Cerebellar nuclear complex (tissue), 1 donor: ENCODE results near the gene WDR90.
A peak's percentile ranks its signal among the peaks of the same experiment; 100 is the strongest.

ENCODE experiments used
- DNase-seq, 2 experiments: peaks; one replicate each; lab custom pipeline; 2025; lab: John Stamatoyannopoulos, UW

WDR90 gene

DNA sequence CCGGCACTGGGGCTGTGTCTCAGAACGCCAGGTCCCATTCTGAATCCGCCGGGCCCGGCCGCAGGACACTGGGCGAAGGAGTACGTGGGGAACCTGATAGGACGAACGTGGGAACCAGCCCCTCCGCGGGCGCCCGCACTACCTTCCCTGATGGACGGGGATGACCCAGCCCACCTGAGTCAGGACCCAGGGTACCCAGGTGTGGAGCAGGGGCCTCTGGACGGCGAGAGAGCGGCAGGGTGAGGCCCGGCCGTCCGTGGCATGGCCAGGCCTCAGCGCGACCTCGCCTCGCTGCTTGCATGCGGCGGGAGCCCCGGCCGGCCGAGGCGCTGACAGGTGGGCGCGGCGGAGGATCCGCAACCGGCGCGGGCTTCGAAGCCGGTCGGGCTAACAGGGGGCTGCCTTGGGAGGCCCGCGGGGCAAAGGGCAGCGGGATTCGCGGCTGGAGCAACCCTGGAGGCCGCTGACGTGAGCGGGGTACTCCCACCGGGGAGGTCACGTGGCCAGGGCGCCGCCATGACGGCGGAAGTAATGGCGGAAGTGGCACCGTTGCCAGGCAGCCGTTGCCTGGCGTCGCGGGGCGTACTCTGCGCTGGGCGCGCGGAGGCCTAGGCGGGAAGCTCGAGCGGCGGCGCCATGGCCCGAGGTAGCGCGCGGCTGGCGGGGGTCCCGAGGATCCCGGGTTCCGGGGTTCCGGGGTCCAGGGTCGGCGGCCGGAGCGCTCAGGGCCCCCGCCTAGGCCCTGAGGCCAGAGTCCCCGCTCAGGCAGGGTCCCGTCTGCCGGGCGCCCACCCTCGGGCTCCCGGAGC, at the start of gene WDR90:
Gene WDR90 (plus strand): TSS at position 585 of the 809 bp plus-strand sequence. CDS start 52 bp downstream, at position 637.
- peak in 1 of 2 experiments; percentile 53 for DNase-seq

DNA sequence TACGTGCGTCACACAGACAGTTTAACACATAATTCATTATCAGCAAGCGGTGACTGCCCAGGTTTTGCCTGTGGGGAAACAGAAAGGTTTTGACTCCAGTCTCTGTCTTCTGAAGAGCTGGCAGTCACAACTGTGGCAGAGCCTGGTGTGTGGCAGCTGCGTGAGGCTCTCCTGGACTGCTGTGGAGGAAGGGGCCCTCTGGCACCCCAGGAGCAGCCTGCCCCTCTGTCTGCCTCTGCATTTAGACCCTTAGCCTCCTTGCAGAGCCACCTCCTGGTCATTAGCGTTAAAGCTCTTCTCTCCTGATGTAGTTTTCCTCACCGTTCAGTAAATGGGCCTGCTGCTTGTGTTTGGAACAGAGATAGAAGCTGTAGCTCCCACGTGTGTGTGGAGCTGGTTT, 48.4 kb upstream of the WDR90 start:
- no peak for DNase-seq

DNA sequence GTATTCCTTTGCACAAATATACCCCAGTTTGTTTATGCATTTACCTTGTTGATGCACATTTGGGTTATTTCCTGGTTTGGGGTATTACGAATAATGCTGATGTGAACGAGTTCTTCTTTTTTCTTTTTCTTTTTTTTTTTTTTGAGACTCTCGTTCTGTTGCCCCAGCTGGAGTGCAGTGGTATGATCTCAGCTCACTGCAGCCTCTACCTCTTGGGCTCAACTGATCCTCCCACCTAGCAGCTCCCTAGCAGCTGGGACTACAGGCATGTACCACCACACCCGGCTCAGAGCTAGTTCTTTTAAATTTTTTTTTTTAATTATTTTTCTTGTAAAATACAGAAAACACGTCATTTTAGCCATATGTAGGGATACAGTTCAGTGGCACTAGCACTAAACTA, 45.2 kb upstream of the WDR90 start:
- DNase-seq = no peak

DNA sequence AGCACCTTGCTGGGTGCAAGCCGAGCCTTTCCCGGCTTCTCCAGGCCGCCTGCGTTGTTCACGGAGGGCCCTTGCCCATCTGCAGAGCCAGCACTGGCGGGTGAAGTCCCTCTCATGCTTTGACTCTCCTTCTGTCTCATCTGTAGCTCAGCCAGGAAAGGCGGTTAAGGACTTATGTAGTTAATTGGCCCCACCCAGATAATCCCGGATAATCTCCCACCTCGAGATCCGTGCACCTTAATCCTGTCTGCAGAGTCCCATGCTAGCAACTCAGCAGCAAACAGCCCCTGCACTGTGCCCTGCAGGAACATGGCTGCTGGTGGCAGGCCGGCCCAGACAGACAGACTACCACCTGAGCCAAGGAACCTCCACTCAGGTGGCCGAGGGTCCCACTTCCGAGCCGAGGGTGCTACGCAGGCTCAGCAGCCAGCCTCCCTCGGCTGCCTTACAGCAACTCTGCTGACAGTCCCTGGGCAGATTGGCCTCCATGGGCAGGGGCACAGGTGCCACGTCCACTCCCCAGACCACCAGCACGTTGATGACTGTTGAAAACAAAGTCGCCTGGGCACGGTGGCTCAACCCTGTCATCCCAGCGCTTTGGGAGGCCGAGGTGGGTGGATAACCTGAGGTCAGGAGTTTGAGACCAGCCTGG, 42.4 kb upstream of the WDR90 start:
- no peak for DNase-seq

DNA sequence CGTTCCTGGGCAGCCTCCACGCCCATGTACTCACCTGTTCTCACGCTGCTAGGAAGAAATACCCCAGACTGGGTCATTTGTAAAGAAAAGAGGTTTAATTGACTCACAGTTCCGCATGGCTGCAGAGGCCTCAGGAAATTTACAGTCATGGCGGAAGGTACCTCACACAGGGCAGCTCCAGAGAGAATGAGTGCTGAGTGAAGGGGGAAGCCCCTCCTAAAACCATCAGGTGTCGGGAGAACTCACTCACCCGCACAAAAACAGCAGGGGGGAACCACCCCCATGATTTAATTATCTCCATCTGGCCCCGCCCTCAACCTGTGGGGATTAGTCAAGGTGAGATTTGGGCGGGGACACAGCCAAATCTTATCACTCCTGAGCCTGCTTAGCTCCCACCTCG, 41.1 kb upstream of the WDR90 start:
- DNase-seq = no peak

DNA sequence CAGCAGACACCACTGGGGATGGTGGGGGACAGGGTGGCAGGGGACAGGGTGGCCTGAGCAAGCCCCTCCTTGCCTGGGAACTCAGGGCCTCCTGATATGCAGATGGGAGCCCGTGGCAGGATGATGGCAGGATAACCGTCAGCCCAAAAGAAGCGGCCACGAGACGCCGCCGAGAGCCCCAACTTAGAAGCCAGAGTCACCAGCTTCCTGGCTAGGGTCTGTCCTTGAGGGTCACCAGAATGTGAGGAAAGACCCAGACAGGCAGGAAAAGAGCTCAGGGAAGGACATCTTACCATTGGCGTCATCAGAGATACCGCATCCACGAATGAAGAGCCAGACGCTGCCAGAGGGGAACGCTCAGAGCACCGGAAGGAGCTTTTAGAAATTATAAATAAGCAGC, 39.8 kb upstream of the WDR90 start:
- DNase-seq = no peak

DNA sequence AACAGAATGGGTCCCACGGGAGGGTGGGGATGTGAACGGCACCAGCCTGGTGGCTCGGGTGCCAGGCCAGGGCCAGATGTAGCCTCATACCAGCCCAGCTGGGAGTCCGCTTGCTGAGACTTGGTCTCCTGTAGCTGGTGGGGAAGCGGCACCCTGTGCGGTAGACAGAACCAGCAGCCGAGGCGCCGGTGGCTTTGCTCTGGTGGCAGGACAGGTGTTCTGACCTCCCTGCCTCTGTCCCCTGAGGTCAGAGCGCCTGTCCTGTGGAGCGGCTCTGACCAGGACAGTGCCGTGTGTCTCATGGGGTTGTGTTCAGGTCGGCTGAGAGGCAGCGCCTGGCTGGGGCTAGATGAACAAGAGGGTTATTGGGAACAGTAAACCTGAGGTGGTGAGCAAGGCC, 39.2 kb upstream of the WDR90 start:
- DNase-seq = no peak

DNA sequence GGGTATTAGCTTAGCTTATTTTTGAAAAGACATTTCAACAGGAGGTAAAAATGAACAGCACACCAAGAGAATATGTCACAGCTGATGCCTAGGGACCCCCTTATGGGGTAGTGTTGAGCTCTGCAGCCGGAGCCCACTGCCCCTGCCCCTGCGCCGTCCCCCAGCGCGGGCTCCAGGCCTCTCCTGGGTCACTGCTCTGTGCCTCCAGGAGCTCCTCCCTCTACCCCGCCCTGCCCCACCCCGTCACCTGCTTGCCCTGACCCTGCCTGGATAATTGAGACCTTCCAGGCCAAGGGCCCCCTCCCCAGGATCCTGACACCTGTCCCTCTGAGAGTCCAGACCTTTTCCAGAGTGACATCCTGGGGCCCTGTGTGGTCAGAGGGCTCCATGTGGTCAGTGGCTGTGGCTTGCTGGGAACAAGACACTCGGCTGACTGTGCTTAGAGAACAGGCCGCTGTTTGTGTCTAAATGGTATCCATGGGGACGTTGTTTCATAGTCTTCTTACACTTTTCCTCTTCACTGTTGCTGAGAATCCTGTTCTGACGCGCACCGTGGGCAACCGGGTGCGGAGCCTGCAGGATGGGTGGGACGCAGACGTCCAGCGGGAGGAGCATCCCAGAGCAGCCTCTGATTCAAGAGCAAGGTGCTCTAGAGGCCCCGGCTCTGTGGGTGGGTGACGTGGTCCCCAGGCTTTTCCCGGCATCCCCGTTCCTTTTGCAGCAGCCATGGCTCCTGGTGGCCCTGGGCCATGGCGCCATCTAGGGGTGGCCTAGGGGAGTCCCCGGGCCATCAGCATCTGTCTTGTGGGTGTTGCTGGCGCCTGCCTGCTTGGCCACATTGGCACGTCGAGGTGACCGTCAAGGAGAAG, 38.4 kb upstream of the WDR90 start:
- DNase-seq = no peak

DNA sequence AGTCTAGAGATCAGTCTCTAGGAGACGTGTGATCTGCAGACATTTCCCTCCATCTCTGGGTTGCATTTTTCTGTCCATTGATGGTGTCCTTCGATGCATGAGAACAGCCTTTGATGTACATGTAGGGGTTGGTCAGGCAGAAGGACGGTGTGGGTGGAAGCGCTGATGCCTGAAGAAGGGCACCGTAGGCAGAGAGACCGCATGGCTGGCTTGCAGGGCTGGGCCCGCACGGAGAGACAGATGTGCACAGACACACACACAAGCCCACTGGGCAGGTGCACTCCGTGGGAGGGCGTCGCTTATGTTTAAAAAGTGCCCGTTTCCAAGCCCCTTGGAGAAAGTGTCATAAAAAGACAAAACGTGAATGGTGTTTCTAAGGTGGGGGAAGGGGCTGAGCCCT, 34.0 kb upstream of the WDR90 start:
- DNase-seq = no peak

DNA sequence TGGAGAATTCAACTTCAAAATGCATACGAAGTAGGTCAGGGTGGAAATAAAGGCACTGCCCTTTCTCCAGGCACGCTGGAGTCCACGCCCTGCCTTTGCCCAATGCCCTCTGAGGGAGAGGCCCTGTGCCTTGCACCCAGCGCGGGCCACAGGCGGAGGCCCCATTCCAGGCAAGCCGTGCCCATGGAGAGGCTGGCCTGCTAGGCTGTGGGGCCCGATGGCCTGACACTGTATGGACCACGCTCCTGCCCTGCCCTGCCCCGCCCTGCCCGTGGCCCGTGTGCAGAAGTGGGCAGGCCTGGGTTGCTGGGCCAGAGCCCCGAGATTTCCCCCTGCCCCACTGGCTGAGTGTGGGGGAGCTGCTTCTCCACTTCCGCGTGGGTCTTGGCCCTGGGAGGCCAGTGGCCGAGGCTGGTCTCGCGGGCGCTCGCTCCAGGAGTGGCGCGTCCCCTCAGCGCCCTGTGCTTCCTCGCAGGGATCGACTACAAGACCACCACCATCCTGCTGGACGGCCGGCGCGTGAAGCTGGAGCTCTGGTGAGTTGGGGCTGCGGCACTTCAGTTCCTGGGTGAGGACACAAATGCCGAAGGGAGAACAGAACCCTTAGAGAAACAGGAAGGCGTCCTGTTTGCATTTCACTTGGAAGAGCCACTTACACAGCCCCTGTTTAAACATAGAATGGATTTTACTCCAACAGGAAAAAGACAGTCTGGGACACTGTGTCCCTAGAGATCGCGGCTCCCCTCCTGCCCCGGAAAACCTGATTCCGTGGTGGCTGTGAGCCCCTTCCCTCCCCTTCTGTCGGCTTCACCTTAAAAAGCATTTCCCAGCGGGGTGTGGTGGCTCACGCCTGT, 32.2 kb upstream of the WDR90 start:
- no peak for DNase-seq

DNA sequence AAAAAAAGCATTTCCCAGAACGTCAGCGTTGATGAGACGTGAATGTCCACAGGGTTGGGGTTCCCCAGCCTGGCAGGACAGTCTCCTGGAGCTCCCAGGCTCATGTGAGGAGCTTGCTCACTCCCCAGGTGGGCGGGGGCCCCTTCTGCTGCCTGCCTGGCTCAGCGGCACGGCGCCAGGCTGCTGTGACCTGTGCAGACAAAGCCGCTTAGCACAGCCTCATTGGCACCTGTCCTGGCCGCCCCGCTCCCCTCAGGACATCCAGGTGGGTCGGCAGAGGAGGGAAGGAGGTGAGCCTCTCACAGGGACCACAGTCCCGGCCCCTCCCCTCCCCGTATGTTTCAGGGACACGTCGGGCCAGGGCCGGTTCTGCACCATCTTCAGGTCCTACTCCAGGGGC, 31.3 kb upstream of the WDR90 start:
- DNase-seq = no peak

DNA sequence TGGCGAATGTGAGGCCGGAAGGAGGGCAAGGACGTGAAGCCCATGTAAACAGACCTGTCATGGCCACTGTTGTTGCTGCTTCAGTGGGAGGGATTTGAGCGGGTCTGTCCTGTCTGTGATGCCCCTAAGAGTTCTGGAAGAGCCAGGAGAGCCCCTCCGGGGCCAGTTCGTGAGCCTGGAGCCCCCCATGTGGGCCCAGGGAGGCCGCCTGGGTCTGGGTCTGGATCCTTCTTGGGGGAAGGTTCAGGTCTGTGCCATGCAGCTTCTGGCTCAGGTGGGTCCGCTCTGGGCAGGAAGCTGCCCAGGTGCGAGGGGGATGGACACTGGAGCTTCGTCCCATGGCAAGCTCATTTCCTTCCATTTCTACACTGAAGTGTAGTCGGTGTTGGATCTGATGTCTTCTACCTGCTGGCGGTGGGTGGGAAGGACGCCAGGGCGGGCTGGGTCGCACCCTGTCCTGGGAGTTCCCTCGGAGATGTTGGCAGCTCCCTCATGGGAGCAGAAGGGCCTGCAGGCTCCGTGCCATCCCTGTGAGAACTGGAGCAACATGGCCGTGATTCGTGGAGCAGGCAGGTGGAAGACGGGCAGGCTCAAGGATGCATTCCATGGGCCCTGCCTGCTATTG, 29.6 kb upstream of the WDR90 start:
- DNase-seq = peak; percentile 34 to 50

DNA sequence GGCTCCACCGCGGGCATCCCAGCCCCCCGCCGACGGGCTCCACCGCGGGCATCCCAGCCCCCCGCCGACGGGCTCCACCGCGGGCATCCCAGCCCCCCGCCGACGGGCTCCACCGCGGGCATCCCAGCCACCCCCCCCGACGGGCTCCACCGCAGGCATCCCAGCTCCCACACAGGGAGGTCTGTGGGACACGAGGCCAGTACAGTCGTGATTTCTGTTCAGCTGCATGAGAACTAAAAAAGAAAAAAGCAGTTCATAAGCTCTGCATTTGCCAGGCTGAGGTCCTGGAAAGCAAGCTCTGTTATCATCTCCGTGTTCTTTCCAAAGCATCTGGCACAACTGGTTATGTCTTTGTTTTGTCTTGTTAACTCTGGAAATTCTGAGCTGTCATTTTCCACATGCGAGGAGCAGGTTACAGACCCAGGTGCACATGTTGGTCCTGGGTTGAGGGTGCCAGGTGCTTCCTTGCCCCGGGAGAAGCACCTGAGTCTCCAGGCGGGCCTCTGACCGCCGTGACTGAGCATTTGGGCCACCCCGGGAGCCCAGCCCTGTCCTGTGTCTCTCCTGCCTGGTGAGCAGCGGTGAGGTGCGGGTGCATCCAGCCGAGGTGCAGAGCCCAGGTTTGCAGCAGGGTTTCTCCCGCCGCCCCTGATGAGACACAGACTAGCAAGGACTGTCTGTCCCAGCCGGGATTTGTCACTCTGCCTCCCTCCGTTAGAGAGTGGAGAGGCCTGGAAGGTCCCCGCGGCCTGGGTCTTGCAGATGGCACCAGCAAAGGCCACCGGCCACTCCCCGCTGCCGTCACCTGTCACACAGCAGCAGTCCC, 28.3 kb upstream of the WDR90 start:
- no peak for DNase-seq

DNA sequence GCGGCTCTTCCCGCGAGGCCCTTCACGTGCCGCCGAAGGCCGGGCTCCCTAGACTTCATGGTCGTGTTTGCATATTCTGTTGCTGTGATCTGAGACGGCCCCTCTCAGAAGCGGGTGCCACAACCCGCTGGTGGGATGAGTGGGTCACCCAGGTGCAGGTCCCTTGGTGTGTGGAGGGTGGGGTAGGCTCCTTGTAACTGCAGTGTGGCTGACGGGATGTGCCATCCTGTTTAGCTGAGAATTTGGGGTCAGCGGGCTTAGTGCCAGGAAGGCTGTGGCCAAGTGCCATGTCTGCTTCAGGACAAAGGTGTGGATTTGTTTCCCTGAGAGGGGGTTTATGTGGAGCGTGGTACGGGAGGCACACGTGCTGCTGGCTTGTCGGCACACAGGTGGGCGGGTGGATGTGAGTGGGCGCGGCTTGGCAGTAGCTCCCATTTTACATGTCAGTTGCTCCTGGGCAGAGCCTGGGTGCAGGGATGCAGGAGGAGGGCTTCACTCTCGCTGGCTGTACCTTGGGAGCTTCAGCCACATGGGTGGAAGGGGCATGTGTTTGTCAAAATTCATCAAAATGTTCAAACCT, 27.5 kb upstream of the WDR90 start:
- peak in 1 of 2 experiments; percentile 40 for DNase-seq

DNA sequence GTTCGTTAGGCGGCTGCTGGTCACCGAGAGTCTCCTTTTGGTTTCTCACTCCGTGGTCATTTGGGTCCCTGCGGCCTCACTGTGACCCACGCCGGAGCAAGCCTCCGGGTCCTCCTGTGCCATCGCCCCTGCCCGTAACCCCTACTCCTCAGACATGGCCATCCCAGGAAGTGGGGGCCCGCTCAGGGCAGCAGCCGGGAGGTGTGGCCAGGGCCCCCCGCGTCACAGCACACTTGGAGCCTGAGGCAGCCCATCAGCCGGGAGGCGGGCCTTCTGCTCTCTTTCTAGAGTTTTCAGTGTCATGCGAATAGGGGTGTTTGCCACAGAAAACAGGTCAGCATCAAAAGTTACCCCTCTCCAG, 26.3 kb upstream of the WDR90 start:
- DNase-seq = no peak

DNA sequence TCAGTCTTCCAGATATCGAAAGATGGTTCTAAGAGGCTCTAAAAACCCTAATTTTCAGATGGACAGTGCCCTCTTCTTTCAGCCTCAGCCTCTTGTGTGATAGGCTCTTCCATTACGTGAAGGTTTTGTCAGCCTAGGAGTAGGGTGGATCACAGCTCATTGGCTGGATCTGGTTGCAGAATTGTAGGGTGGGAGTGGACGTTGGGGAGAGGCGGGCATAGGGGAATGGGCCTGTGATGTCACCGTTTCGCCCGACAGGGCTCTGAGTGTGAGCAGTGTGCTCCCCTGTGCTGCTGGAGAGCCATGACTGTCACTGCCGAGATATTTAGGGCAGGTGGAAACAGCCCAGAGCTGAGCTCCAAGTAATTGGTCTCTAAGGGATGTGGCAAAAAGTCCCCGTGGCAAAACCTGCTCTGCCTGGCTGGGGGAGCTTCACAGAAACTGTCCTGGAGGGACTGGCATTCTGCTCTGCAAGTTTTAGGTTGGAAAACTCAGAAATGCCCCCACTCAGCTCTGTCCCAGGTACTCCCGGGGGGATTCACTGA, 24.6 kb upstream of the WDR90 start:
- DNase-seq = no peak

DNA sequence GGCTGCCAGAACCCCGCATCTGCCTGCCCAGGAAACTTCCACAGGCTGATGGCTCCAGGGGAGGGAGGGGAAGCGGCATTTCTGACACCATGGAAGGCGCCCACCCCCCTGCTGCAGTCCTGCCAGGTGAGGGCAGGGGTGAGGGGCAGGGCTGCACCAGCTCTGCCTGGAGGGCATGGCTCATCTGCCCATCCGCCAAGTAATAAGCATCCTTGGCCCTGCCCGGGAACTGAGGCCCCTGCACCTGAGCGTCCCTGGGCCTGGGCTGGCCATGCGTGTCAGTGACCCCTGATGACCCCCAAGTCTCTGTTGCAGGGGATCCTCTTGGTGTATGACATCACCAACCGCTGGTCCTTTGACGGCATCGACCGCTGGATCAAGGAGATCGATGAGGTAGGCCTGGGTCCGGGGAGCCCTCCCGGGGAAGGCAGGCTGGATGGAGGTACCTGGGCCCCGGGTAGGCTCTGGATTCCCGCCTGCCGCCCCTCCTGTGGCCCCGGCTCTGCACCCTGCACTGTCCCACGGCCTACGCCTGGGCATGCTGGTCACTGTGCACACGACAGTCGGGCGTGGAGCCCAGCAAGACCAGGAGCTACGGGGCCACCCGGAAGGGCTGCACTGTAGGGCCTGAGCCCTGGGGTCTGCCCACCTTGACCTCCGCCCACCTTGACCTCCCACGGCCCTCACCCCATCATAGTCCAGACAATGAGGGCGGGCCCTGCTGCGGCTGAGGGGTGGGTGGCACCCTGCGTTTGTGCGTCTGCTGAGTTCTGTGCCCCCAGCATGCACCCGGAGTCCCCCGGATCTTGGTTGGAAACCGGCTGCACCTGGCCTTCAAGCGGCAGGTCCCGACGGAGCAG, 23.8 kb upstream of the WDR90 start:
- no peak for DNase-seq

DNA sequence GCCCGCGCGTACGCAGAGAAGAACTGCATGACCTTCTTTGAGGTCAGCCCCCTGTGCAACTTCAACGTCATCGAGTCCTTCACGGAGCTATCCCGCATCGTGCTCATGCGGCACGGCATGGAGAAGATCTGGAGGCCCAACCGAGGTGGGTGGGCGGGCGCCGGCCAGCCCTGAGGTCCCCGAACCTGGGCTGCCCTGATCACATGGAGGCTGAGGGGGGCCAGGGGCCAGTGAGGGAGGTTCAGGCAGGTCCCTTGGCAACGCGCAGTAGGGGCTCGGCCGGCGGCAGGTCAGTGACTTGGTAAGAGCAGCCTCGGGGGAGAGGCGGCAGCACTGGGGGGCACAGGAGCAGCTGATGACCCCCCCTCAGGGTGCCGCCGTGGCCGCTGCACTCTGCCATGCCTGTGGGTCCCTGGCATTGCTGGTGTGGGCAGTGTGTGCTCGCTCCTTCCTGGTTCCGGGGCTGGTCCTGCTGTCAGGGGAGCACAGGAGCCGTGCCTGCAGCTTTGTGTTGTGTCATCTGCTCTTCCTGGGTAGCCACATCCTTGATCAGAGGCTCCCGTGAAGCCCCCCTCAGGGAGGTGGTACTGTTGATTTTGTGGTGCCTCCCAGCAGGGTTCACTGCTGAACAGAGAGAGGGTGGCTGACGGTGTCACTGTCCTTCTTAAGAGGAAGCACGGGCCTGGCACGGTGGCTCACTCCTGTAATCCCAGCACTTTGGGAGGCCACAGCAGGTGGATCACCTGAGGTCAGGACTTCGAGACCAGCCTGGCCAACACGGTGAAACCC, 23.0 kb upstream of the WDR90 start:
- DNase-seq = no peak
